Stomach (tissue), 4 donors: ENCODE measurements around the gene FOXD2.

Source experiments
- EP300 ChIP-seq: sonication (generic); formaldehyde crosslinking; IDR thresholded peaks from one replicate; pipeline ENCODE4 v1.6.1; 2017; ENCODE audit warnings: antibody characterized with exemption
- POLR2A ChIP-seq, 4 donors: fragments of 450-650 bp; IDR thresholded peaks; one replicate each; pipeline ENCODE4 v1.6.1; 2016; ENCODE audit warnings: antibody characterized with exemption in 4 of 4, control low read depth in 2 of 4, mild to moderate bottlenecking in 1 of 4, moderate library complexity in 1 of 4
- POLR2AphosphoS5 ChIP-seq, 3 donors: sonication (generic); formaldehyde crosslinking; IDR thresholded peaks; one replicate each; pipeline ENCODE4 v1.6.1; 2016; ENCODE audit warnings: antibody characterized with exemption in 3 of 3
- TF ChIP-seq, protein P1 (sequence below), 7 experiments: fragments of 450-650 bp in 4 of 7; fragments of 200-600 bp in 3 of 7; sonication (generic) in 3 of 7; IDR thresholded peaks; one replicate each; pipeline ENCODE4 v1.5.1; 2016 to 2019; ENCODE audit warnings: antibody characterized with exemption in 7 of 7, control low read depth in 2 of 7, mild to moderate bottlenecking in 1 of 7

DNA sequence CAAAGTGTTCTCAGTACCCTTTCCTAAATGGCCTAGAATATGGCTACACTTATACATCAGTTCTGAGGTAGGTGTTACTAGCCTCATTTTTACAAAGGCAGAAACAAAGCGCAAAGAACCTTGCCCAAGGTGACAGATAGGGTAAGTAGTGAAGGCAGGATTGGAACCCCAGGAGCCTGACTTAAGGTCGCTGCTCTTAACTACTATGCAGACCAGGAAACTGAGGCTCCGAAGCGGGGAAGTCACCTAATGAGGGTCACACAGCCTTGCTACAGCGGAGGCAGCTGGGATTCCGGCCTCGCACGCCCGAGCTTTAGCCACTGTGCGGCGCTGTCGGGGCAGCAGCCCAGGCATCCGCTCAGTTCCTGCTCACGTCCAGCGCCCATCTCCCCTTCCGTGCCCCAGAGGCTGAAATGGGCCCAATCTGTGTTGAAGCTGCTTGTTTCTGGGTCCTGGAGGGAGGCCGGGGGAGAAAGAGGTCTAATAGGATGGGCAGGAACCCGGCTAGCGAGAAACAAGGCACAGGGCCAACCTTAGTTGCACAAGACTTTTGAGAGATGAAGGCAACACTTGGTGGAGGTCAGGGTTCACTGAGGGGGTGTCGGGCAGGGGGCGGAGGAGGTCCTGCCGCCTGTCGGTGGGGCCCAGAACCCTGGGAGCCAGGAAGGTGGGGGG, 1.4 kb upstream of the FOXD2 start:
- TF ChIP-seq POLR2A (IDR thresholded peaks at IDR 0.05) (no peak), EP300 (no peak), POLR2AphosphoS5 (IDR thresholded peaks at IDR 0.05) (no peak)
- TF ChIP-seq, protein P1, sequence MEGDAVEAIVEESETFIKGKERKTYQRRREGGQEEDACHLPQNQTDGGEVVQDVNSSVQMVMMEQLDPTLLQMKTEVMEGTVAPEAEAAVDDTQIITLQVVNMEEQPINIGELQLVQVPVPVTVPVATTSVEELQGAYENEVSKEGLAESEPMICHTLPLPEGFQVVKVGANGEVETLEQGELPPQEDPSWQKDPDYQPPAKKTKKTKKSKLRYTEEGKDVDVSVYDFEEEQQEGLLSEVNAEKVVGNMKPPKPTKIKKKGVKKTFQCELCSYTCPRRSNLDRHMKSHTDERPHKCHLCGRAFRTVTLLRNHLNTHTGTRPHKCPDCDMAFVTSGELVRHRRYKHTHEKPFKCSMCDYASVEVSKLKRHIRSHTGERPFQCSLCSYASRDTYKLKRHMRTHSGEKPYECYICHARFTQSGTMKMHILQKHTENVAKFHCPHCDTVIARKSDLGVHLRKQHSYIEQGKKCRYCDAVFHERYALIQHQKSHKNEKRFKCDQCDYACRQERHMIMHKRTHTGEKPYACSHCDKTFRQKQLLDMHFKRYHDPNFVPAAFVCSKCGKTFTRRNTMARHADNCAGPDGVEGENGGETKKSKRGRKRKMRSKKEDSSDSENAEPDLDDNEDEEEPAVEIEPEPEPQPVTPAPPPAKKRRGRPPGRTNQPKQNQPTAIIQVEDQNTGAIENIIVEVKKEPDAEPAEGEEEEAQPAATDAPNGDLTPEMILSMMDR (IDR thresholded peaks at IDR 0.05), result peak in 5 of 7 experiments; percentile 33 to 87 (median 57)
